Measurements from ENCODE around the gene TTC19.
A peak's percentile ranks its signal among the peaks of the same experiment; 100 is the strongest.

TTC19 gene, protein sequence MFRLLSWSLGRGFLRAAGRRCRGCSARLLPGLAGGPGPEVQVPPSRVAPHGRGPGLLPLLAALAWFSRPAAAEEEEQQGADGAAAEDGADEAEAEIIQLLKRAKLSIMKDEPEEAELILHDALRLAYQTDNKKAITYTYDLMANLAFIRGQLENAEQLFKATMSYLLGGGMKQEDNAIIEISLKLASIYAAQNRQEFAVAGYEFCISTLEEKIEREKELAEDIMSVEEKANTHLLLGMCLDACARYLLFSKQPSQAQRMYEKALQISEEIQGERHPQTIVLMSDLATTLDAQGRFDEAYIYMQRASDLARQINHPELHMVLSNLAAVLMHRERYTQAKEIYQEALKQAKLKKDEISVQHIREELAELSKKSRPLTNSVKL

DNA sequence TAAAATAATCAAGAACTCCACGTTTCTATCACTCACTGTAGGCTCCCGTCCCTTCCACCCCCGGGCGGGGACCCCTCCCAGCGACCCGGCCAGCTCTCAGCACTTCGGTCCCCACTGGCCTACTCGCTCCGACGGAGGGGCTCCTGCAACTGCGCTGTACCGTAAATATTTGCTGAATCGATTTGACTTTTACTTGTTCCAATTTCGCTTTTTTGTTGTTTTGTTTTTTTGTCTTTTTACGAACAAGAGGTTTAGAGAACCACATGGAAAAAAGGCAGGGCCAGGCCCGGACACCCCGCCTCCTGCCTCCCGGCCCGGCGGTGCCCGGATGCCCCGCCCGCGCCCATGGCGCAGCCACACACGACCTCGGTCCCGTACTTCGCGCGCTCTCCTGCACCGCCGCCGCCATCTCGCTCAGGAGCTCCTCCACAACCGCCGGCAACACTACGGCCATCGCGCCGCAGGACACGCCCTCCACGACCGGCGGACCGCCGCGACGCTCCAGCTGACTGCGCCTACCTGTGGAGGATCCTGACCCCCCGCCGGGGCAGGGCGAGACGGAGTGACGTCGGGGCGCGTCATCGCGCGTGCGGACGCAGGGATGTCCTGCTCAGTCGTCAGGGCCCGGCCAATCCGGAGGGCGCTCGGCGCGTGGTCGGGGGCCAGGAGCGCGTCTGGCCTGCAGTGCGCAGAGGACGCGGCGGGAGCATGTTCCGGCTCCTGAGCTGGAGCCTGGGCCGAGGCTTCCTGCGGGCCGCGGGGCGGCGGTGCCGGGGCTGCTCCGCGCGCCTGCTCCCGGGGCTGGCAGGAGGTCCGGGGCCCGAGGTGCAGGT is at the start of gene TTC19, which contains the start of gene ZSWIM7:
TTC19 (plus strand) TSS at position 684 of the 833 bp plus-strand sequence; CDS start at position 709, 25 bp downstream.
ZSWIM7 (minus strand) TSS at position 564 of the 833 bp plus-strand sequence; CDS start at position 454, 110 bp downstream.
- peak; percentile 79 for DNase-seq (ENCODE audit: low read depth)

DNA sequence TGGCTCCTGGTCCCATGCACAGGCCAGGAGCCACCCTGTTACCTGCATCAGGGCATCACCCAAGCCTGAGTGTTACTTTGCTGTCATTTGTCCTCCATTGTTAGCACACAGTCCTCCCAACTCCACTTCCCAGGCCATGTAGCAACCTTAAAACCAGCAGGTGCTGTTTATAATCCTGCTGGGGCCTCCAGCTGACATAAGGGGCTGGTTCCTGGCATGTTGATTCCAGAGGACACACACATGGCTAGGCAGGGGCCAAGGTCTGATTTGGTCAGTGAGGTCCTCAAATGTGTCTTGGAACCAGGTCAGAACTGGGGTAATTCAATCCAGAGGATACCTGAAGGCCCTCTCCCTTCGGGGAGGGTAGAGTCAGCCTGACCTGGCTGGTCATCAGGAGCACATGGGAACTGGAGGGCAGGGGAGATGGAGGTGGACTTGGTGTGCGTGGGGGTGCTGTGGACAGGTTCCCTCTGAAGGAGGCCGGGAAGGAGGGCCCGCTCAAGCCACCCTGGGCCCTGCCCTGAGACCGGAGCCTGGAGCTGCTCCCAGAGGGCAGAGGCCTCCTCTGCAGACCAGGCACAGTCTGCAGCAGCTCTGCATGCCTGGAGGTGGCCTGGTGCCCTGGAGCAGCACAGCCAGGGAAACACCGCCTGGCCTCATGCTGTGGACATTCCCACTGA is 48.1 kb upstream of the TTC19 start:
- no peak for DNase-seq (ENCODE audit: low read depth)

DNA sequence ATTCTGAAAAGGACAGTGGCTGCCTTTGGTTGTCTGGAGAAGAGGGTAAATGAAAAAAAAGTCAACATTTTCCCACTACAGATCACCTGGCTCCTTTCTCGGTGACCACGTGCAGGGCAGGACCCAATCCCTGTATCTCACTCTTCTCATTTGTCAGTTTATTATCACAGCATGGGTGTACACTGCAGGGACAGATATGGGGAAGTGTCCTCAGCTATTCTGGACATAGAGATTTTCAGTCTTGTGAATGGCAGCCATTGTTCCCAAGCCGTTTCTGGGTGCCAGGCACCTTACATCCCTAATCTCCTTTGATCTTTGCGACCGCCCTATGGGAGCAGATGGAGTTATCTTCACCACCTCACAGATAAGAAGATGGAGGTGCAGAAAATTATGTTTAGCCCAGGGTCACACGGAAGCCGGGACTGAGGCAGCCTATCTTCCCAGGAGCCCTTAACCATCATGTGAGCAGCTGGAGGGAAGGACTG is 47.5 kb upstream of the TTC19 start:
- no peak for DNase-seq (ENCODE audit: low read depth)

DNA sequence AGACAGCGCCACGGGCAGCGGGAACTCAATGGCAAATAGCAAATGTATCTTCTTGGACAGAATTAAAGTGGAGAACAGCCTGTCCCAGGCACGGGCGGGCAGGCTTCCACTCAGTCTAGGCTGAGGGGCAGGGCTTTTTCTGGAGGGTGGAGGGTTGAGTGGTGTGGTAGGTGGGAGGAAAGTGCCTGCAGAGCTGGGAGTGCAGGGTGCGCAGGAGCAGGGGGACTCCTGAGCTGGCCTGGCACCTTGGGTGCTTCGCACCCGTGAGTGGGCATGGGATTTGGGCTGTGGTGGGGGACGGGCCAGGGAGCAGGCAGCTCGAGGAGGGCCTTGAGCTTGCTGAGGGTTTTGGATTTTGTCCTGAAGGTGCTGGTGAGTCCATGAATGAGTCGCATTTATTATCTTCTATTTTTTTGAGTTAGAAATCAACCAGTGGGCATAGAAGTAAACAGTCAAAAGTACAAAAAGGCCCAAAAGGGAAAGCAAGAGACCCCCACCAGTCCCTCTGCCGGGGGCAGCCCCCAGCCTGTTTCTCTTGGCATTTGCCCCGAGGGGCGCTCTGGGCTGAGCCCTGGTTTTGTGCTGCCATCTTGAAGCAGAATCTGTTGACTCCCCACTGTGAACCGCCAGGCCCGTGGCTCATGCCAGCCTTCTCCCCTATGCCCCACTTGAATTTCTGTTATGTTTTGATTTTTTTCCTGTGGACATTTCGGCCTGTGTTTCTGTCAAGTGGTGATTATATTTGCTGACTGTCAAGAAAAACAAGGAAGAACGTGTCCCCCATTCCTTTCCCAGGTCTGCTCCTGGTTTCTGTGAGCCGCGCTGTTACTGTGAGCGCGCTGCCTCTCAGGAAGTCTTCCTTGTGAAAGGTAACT is 46.5 kb upstream of the TTC19 start:
- DNase-seq (ENCODE audit: low read depth): no peak

DNA sequence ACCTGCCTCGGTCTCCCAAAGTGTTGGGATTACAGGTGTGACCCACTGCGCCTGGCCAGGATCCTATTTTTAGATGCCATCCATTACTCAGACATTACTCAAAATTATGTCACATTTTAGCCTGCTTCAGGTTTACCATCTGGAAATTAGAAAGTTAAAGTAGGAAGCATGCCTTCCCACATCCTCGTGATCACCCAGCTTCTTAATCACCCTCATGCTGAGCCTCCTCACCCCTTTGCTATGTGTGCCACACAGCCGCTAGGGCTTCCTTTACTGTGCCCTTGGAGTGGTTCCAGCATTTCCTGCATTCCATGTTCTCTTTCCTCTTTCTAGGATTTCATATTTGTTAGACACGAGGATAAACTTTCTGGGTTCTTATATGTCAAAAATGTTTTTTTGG is 45.4 kb upstream of the TTC19 start:
- DNase-seq (ENCODE audit: low read depth): peak; percentile 55

DNA sequence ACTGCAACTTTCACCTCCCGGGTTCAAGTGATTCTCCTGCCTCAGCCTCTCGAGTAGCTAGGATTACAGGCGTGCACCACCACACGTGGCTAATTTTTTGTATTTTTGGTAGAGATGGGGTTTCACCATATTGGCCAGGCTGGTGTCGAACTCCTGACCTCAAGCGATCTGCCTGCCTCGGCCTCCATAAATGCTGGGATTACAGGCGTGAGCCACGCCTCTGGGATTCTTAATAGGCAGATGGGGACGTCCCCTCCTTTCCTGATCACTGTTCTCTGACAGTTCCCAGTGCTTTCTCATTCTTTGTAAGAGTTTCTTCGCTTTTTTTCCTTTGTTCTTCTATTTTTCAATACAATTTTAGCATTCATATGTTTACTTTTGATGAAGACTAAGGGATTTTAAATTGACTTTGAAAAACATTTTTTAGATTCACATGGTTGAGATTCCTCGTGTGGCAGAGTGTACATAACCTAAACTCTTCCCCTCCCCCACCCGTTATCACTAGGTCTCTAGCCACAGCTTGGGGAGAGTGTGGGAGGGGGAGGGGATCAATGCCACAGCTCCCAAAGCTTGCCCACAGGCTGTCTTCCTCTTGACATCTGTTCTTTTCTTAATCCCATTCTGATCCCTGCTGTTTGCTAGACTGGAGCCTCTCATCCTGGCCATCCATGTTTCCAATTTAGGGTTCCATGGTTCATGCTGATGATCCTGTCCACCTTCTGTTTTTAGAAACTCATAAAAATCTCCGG is 43.7 kb upstream of the TTC19 start:
- no peak for DNase-seq (ENCODE audit: low read depth)

DNA sequence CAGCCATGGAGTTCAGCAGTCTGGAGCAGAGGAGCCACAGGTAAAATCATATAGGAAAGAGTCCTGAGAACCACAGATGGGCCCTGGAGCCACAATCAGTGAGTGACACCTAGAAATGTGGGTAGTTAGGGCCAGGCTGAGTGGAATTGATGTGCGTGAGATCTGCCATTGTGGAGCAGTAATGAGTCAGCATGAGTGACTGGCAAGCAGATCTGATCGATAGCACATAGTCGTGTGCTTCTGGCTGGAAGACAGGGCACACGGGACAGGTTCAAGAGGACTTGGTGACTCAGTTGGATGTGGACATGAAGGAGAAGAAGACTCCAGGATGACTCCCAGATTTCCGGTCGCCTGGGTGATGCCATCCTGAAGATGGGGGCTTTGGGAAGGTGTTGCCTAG is 42.4 kb upstream of the TTC19 start:
- no peak for DNase-seq (ENCODE audit: low read depth)

DNA sequence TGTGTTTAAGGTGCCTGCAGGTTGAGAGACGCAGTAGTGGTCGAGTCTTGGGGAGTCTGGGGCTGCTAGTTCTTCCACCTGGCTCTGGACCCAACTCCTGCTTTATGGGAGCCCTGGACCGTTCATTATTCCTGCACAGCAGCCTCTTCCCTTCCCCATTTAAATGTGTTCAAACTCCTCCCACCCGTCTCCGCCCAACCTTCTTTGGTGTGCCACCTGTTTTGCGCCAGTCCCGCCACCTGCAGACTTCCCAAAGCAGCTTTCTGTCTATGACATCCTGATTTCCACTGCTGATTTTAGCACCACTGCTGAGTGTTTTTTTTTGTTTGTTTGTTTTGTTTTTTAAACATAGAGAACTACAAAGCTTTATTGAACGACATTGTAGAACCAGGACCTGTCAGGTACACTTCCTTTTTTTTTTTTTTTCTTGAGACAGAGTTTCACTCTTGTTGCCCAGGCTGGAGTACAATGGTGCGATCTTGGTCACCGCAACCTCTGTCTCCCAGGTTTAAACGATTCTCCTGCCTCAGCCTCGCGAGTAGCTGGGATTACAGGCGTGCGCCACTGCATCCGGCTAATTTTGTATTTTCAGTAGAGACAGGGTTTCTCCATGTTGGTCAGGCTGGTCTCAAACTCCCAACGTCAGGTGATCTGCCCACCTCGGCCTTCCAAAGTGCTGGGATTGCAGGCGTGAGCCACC is 41.9 kb upstream of the TTC19 start:
- no peak for DNase-seq (ENCODE audit: low read depth)

DNA sequence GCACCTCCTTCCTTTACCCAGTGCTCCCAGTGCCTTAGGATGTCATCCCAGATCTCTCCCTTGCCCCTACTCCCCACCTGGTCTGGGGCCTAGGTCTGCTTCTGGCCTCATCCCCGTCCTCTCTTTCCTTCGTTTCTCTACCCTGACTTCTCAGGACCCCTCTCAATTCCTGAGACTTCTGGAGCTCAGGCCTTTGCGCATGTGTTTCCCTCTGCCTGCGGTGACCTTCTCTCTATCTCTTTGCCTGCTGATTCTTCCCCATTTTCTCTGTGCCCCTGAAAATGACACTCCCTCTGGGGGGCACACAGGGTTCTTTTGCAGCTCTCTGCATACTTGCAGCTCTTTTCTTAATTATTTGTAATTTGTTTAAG is 41.2 kb upstream of the TTC19 start:
- no peak for DNase-seq (ENCODE audit: low read depth)

DNA sequence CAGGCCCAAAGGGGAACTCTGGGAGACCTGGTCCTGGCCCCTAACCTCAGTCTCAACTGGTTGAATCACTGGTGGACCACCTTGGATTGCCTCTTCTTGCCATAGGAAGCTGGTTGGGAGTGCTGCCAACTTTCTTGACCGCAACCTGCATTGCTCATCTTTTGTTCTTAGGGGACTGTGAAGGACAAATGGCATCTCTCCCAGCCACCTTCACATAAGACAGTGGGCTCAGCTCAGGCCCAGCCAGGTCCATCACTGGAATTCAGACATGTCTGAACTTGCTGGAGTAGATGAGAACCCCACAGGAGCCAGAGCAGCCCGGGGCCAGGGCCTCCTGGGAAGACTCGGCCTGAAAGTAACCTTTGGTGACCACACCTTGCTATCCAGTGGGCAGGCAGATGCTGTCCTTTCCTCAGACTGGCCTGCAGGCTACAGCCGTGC is 35.9 kb upstream of the TTC19 start:
- DNase-seq (ENCODE audit: low read depth): no peak

DNA sequence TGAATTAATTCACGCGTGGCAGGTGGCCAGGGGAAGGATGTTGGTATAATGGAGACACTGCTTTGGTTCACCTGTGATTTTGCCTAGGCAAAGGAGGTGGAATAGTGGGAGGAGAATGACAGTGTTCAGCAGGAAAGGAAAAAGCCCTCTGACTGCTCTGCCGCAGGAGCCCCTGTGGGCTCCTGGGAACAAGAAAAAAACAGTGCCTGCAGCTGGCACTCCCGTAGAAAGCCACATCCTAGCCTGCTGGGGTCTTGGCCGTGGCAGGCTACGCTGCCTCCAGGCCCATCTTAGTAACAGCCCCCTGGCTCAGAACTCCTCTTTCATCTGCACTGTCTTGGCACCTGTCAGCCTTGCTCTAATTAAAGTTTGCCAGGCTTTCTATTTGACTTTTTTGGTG is 34.1 kb upstream of the TTC19 start:
- no peak for DNase-seq (ENCODE audit: low read depth)

DNA sequence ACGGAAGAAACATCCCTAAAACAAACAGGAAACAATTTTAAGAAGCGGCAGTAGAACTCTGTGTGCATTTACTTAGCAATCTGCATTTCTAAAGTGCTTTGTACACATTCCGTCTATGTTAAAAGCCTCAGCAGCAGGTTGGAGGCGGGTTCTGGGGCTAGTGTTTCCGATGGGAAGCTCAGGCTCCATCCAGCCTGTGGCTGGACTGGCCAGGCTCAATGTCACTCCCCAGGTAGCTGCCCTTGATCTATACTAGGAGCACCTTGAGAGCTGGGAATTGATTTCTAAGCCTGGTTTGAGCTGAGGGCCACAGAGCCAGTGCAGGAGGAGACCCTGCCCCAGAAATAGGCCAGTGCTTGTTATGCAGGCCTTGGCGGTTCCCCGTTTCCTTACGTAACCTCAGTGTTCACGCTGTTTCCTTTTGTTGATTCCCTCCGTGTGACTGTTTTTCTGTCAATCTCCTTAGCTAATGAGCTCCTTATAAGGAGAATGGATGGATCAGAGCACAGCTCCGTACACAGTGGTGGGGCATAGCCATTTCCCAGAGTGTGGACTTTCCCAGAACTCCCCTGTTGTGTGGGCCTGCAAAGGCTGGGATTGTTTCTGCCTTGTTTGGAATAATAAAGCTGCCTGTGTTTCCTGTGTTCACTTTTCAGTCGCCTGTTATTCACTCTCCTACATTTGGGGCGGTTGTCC is 33.3 kb upstream of the TTC19 start:
- DNase-seq (ENCODE audit: low read depth): no peak

DNA sequence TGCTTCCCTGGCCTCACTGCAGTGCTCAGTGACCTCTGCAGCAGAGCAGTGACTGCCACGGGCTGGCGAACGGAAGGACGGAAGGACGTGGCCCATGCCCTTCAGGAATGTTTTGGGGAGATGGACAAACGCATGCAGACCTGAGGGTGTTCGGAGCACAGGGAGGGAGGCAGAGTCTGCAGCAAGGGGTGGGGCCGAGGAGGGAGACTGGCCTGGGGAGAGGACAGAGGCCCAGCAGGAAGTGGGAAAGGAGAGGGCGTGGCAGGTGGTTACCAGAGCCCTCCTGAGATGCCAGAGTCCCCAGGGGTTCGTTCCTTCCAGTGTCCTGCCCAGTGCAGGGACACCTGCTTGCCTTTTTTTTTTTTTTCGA is 32.8 kb upstream of the TTC19 start:
- DNase-seq (ENCODE audit: low read depth): no peak

DNA sequence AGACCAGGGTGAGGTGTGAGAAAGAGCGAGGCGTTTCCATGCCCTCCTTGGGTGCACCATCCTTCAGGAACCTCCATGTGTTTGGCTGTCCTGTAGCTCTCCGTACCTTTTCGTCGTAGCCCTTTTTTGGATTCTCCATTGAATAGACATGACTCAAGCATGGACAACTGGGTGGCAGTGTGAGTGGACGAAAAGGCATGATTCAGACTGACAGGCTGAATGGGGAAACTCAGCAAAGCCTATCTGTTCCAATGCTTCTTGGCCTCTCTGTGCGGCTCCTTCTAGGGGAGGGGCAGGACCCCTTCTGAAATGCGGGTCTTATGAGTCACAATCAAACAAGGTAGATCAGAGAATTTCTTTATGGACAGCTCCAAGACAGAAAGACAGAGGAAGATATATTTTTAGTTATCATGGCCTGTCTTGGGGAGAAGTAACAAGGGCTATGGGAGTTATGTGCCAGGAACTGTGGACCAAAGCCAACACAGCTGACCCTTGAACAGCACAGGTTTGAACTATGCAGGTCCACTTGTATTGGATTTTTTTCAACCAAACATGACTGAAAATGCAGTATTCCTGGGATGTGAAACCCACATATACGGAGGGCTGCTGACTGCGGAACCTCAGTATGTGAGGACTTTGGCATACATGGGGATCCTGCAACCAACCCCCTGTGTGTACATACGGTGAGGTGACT is 31.8 kb upstream of the TTC19 start:
- no peak for DNase-seq (ENCODE audit: low read depth)

DNA sequence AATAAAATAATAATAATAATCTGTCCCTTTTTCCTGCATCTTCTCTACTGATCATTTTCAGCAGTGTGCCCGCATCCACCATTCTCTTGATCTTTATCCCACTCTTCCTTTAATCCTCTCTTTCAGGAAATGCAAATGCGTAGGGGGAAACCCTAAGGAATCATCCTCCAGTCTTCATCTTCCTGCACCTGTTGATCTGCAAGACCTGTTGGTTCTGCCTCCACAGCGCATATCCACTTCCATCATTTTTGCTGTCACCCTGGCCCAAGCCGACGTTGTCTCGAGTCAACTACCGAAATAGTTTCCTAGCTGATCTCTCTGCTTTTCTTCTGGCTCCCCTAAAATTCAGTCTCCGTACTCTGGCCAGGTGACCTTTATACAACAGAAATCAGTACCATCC is 30.2 kb upstream of the TTC19 start:
- DNase-seq (ENCODE audit: low read depth): no peak

DNA sequence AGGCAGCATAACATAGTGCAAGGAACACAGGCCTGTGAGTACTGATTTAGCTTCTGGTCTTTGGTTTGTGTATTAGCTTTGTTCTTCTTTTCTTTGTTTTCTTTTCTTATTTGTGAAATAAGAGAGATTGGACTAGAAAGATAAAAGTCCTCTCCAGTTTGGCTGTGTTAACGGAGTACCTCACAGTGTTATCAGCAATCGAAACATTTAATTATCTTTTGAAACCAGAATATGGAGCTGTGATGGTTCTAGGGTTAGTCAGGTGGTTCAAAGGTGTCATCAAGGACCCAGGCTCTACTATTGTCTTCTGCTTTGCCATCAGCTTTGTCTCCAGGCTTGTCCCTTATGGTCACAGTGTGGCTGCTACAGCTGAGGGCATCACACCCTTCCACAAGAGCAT is 29.1 kb upstream of the TTC19 start:
- no peak for DNase-seq (ENCODE audit: low read depth)

DNA sequence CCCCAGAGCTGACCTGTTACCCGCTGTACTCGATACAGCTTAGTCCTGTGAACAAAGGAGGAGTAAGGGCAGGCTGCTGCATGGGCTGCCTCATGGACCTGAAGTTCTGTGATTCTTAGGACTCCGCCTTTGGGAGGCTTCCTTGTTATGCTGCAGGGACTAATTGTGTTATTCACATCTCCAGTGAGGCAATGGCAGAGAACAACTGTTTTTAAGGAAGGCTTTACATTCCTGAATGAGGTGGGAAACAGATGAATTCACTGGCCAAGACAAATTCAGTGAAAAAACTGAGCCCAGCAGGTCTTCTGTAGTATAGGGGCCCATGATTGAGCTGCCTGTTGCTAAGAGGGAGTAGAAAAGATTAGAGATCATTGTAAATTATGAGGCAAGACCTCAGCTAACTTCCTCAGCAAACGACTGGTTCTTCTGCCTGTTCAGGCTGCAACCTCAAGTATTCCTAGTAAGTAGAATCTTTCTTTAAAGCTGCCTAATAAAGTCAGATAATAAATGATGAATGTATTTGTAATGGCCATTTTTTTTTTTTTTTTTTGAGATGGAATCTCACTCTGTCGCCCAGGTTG is 28.4 kb upstream of the TTC19 start:
- no peak for DNase-seq (ENCODE audit: low read depth)

DNA sequence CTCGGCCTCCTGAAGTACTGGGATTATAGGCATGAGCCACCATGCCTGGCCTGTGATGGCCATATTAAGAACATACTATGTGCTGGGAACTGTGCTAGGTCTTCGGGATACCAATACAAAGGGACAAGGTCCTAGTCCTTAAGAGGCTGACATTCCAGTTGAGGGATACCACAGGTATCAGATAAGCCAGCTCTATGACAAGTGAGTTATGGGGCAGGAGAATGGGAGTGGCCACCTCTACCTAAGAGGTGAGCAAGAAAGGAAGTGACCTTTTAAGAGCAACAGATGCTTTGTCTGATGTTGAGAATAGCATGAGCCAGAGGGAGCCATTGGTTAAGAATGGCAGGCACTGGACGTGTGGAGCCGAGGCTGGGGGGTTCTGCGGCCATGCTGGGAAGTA is 27.7 kb upstream of the TTC19 start:
- DNase-seq (ENCODE audit: low read depth): no peak

Measured in GM04504 (cell line).